NCI-H345 treated with DMSO at 0.1 percent for 48 hours (cell line): ENCODE results near the gene EIF5.

Experiments
- DNase-seq: peaks from one replicate; lab custom pipeline; 2025; ENCODE audit not compliant: unreplicated experiment; lab: John Stamatoyannopoulos, UW

The EIF5 gene

DNA sequence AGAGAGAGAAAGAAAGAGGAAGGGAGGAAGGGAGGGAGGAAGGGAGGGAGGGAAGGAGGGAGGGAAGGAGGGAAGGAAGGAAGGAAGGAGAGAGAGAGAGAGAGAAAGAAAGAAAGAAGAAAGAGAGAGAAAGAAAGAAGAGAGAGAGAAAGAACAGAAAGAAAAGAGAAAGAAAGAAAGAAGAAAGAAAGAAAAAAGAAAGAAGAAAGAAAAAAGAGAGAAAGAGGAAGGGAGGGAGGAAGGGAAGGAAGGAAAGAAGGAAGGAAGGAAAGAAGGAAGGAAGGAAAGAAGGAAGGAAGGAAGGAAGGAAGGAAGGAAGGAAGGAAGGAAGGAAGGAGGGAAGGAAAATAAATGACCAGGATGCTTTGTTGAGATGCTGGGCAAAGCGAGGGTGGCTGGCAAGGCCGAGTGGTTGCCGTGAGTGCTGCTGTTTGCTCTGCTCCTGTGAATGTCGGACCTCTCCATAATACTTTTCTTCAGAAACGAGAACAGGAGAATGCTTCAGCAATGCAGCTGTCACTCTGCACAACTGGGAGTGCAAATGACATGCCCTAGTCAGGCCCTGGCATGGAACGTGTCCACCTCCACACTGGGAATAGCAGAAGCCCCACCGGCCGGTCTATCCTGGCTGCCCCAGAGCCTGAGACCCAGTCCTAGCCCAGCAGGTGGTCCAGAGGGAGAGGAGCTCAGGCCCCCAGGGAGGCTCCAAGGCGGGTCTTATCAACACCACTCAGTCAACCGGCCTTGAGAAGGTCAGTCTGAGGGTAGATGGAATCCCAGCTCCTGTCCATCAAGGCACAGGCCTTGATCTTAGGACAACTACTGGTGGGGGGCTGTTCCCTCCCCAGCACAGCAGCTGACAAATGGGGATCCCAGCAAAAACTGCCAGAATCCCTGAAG is 25.1 kb upstream of the EIF5 start:
- no peak for DNase-seq

DNA sequence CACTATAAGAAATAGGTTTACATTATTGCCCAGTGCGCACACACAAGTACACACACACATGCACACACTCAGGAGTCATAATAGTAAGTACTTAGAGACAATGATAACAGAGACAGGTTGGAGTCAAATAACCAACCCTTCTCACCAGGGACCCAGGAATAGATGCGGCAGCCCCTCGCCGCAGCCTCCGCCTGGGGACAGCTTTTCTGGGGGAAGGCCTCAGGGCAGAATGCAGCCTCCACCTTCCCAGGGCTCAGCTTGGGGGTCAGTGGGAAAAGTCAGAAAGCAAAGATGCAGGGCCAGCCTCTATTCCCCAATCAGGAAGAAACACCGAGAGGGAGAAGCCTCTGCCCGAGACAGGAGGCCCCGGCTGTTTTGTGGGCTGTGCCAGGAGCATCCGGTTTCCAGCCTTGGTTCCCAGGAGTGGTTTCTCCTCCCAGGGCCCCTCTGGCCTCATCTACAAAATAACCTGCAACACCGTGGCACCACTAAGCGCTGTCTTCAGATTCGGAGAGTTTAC is 23.4 kb upstream of the EIF5 start:
- DNase-seq = no peak

DNA sequence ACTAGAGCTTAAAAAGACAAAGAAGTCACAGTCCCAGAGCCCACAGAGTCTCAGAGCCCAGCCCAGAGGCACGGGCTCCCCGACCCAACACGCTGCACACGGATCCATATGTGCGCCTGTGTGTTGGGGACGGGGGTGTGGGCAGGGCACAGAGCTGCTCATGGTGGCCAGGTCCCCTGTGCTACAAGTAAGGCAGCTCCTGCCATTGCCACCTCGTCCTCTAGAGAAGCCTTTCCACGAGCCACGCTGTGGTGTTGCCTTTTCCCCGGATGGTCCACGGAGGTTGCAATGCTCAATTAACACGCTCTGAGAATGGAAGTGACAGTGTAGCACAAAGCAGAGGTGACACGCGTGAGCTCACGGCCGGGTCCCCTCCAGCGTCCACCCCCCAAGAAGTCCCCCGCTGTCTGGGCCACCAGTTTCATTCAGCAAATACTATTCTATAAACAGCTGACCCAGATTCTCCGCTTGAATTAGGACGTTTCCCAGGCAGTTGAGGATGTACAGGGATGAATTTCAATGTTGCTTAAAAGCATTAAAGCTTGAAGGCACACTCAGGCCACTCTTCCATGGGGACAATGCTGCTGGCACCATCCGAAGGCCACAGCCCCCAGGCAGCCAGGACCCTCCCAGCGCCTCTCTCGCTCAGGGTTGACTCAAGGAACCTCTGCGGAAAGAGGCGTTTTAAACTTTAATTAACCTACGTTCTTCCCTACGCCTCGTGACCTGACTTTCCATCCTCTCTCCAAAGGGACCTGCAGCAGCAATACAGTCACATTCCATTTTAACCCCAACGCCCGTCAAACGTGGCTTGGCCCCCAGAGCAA is 22.7 kb upstream of the EIF5 start:
- DNase-seq = no peak

DNA sequence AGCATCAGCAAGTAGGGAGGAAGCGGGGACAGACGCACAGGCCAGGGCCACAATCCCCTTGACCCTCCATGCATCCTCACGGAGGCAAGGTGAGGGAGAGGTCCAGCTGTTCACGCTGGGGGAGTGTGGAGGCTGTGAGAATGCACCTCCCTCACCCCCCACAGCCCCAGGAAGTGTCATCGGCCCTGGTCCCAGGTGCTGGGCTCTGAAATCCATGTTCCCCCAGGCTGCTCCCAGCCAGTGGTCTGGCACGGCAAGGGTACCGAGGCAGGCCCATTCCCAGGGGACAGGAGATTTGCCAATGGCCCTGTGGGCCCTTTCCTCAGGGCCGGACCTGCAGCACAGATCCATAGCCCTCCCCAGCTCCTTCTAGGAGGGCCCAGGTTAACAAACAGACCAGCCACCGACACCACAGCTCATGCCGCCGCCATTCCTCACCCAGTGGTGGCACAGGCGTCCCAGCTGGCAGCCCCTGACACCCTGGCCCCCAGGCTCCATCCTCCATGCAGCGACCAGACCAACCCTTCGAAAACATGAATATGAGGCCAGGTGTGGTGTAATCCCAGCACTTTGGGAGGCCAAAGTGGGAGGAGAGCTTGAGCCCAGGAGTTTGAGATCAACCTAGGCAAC is 21.9 kb upstream of the EIF5 start:
- DNase-seq = no peak

DNA sequence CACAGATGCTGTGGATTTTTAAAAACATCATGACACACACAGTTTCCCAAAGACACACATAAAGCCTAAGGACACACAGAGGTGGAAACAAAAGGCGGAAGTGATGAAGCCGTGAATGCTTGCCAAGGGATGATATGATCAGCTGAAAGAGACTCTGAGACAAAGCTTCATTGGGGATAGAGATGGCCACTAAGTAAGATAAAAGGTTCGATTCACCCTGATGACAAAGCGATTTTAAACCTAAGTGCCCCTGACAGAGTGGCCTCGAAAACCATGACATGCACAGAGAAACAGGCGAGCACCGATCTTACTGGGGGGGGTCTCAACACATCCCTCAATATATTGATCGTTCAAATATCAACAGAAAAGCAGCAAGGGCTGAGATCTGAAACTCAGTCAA is 20.3 kb upstream of the EIF5 start:
- DNase-seq = no peak

DNA sequence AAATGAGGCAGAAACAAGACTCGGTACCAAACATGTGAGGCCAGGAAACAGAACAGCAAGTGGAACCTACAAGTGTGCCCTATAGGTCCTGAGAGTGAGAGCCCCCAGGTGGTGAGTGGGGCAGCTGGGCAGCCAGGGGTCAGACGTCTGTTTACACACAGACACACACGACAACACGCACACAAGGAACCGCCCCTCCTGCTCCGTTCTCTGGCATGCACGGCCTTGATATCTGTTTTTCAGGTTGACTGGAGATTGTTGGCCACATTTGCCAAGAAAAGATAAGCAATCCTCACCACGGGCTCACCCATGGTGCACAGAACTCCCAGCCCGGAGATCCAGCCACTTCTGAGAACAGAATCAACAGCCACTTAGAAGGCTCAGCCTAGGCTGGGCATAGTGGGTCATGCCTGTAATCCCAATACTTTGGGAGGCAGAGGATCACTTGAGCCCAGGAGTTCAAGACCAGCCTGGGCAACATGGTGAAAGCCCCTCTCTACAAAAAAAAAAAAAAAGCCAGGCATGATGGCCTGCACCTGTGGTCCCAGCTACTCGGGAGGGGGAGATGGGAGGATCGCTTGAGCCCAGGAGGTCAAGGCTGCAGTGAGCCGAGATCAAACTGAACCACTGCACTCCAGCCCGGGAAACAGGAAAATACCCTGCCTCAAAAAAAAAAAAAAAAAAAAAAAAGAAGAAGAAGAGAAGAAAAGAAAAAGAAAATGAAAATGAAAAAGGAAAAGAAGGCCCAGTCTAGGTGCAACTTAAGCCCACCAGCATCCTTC is 19.4 kb upstream of the EIF5 start:
- no peak for DNase-seq

DNA sequence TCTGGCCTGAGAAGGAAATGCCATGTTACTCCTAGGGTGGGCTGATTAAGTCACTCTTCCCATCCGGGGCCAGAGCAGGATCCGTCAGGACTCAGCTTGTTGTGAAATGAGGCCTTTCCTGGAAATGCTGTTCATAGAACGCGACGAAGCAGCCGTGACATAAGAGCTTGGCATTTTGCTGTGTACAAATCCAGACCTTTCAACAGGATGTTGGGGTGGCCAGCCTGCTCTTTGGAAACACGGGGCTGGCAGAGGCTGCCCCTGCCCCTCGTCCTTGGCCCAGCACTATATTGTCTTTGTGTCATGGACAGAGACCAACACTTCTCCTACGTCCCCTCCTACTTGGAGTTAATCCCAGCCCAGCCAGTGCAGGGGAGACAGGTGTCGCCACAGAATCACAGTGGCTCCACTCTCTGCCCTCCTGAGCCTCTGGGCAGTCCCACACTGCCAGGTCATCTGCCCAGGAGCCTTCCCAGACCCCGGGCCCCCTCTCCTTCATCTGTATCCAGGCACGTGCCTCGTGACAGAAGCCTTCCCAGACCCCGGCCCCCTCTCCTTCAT is 18.6 kb upstream of the EIF5 start:
- no peak for DNase-seq

DNA sequence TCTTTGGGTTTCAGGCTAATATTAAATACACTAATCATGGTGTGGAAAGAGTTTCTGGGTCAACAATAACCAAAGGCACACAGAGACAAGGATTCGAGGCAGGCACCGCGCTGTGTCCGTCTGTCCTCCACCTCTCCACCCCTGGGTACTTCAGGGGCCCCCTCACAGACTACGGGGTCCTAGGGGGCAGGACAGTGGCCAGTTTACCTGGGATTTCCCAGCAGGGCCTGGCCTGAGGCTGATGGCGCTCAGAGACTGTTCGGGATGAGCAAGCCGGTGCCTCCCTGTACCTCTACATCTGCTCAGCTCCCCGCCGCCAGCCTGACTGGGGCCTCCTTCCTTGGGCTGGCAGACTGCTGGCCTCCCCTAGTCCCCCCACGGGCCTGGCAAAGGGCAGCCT is 18.1 kb upstream of the EIF5 start:
- DNase-seq = no peak

DNA sequence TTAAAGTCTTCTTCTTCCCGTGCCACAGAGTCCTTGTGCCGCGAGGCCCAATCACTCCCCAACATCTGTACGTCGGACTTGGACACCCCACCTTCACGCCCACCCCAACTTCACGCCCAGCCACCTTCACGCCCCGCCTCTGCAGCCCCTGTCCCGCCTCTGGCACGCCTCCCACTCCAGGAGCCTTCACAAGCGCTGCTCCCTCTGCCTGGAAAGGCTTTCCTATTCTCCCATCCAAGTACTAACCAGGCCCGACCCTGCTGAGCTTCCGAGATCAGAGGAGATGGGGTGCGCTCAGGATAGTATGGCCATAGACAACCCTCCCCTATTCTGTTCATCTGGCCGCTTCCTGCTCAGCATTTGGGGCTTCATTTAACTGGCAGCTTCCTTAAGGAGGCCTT is 17.3 kb upstream of the EIF5 start:
- DNase-seq = no peak

DNA sequence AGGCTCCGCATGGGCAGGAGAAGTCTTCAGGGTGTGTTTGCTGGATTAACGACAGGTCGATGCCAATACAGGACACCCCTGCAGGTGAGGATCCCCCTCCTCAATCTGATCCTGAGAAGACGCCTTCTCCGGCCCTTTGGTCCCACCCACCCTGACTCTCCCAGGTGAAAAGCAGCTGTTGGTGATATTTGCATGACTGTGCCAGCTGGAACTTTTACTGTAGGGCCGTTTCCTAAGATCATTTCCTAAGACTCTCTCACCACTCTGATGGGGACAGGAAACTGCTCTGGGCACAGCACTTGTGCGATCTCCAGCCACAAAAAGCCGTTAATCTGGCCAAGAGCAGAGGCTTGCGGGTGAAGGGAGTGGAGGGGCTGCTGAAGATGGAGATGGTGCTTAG is 16.8 kb upstream of the EIF5 start:
- DNase-seq = no peak

DNA sequence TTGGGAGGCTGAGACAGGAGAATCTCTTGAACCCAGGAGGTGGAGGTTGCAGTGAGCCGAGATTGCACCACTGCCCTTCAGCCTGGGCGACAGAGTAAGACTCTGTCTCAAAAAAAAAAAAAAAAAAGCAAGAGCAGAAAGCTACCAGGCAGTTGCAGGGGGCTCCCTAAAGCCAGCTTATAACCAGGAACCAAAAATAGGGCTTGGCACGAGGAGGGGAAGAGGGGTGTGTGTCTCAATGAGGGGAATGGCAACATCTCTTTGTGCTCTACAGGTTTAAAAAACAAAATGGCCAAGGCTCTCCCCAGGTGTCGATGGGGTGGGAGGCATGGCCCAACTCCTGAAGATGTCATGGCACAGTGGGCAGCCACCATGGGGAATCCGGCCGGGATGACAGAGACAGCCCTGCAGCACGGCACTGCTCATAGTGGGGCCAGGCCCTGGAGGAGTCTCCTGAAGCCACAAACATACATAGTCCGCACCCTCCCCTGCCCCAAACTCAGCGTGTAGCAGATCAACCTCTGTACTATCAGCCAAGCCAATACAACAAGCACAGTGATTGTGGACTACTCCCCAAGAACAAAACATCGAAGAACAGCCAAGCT is 16.0 kb upstream of the EIF5 start:
- no peak for DNase-seq

DNA sequence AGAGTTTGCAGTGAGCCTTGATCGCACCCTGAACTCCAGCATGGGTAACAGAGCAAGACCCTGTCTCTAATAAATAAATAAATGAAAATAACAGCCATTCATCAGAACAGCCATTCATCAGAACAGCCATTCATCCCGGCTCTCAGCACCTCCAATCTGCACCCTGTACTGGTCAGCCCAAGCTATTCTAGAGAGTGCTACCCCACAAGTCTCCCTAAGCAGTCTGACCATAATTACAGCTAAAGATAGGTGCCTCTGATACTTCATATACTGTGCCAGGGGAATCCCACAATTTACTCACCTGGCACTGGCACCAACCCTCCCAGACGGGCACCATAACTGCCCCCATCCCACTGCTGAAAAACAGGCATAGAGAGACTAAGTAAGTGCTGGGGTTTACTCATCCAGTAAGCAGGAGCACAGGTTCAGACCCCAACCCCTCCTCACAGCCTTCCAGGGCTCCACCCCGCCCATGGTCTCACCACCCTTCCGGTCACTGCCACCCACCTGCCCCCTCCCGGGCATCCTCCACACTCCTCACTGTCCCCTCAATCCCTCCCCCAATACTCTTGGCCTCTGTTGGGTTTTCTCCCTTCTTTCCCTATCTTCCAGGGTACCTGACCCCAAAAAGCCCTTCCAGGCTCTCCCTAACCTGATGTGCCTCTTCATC is 15.2 kb upstream of the EIF5 start:
- DNase-seq = no peak

DNA sequence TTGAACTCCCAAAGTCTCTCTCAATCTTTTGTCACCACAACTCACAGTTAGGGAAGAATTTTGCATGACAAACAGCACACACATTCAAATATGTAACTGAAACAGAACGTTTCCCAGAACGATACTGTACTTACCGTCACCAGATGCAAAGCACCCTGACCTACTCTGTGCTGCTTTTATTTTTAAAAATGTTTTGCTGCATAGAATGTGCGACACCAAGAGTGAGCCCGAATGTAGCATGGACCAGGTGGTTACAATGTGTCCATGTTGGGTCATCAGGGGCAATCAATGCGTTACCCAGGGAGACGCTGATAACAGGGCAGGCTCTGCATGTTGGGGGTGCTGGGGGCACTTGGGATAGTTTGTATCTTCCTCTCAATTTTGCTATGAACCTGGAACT is 14.6 kb upstream of the EIF5 start:
- no peak for DNase-seq

DNA sequence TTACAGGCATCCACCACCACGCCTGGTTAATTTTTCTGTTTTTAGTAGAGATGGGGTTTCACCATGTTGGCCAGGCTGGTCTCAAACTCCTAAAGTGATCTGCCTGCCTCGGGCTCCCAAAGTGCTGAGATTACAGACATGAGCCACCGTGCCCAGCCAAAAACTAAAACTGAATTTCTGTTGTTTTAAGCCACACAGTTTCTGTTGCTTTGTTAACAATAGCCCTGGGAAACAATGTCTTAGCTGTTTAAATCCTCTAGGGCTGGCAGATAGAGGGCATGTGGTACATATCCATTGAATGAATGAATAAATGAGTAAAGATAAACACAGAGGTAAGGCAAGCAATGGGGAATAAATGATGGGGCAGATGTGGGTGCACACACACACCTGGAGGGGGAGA is 8.0 kb upstream of the EIF5 start:
- no peak for DNase-seq

DNA sequence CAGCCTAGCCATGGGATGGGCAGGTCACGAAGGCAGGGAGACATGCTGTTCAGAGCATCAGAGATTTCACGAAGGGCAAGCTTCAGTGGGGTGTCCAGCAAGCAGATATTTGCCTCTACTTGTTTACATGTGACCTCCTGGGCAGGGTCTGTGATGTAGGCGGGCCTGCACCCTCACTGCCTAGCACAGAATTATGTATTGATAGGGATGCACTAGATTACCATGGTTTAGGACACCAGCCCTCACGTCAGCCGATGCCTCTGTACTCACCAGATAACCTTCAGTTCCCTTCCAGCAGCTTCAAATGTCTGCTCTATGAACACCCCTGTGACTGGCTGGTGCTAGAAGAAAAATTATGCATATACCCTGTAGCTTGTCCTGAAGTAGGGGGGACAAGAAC is 5.1 kb upstream of the EIF5 start:
- no peak for DNase-seq

DNA sequence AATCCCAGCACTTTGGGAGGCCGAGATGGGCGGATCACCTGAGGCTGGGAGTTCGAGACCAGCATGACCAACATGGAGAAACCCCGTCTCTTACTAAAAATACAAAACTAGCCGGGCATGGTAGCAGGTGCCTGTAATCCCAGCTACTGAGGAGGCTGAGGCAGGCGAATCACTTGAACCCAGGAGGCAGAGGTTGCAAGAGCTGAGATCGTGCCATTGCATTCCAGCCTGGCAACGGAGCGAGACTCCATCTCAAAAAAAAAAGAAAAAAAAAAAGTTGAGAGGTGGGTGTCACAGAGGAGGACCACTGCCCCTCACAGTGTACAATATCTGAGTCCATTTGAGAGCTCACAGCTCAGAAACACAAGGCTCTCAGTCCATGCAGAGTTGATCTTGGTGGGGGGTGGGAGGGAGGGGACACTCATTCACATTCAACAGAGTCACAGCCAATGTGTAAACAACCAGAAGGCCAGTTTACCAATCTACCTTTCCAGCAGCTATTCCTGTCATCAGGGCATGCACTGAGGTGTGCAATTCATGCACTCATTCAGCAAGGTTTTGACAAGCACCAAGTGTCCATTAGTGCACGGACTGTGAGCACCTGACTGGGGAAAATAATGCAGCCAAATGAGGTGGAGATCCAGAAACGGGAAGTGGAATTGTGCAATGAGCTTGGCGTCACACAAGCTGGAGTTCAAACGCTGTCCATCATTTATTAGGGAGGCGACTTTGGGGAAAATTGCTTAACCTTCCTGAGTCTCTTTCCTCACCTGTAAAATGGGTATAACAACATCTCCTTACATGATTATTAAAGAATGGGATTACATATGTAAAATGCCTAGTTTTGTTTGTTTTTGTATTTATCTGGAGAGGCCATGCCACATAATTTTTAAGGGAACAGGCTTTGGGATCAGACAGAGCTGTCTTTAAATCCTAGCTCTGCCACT is 4.4 kb upstream of the EIF5 start:
- DNase-seq = peak; percentile 10

DNA sequence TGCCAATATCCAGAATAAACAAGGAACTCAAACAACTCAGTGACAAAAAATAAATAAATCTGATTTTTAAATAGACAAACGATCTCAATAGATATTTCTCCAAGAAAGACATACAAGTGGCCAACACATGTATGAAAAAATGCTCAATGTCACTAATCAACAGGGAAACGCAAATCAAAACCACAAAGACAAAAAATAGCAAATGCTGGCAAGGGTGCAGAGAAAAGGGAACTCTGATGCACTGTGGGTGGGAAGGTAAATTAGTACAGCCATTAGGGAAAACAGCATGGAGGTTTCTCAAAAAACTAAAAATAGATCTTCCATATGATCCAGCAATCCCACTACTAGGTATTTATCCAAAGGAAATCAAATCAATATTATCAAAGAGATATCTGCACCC is 3.5 kb upstream of the EIF5 start:
- DNase-seq = no peak

DNA sequence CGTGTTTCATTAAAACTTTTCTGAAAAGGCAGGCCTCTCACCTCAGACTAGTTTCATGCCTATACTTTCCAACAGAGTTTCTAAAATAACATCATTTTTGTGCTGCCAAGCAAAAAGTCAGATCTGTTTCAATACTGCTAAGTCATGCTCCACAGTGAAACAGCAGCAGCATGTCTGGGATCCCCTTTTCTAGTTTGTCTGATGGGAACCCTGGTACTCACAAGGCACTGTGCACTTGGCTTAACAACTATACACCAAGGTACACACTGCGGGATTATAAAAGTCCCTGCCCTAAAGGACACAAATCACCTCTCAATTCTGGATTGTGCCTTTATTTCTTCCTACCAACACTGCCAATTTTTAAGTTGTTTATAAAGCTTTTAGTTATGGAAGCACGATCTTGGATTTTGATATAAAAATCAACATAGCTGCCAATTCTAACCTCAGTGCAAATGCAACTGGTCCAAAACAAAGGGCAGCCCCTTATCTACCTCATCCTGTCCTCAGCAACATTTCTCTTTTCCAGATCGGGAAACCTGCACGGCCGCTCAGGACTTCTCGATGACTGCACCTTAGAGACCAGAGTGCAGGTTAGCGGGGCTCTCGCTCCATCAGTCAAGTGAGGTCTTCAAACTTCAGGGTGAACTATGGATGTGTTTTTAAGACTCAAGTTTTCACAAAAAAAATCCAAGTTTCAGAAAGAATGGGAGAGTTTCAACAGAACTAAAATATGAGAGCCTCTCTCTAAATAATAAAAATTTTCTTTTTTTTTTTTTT is 1.7 kb upstream of the EIF5 start:
- DNase-seq = no peak
